Sigmoid colon (tissue), 7 donors: ENCODE measurements around the gene PSMC6. TPM values are rescaled to one million over a fixed set of nuclear protein-coding genes. Genes with fewer than 3 reads are reported as not detected.

Experiments
- DNase-seq: peaks from one replicate; pipeline ENCODE4 v3.0.0-alpha.2; 2019
- H3K27ac ChIP-seq, 4 donors: fragments of 200-600 bp; sonication (generic); one replicate each; pipeline ENCODE4 v1.5.1; 2016 to 2019; ENCODE audit warnings: mild to moderate bottlenecking in 1 of 4
- H3K27me3 ChIP-seq, 3 donors: fragments of 200-600 bp; sonication (generic); one replicate each; pipeline ENCODE4 v1.5.1; 2019; ENCODE audit warnings: mild to moderate bottlenecking in 1 of 3
- H3K36me3 ChIP-seq, 4 donors: fragments of 200-600 bp; sonication (generic); one replicate each; pipeline ENCODE4 v1.5.1; 2016 to 2019
- H3K4me1 ChIP-seq, 4 donors: fragments of 200-600 bp; sonication (generic); one replicate each; pipeline ENCODE4 v1.5.1; 2017 to 2019
- H3K4me3 ChIP-seq, 4 donors: fragments of 200-600 bp; sonication (generic); one replicate each; pipeline ENCODE4 v1.5.1; 2017 to 2019; ENCODE audit warnings: mild to moderate bottlenecking in 2 of 4, moderate library complexity in 1 of 4
- H3K9me3 ChIP-seq, 4 donors: fragments of 200-600 bp in 3 of 4; sonication (generic) in 3 of 4; one replicate each; pipeline versions ENCODE4 v1.5.1 to v1.6.1; 2013 to 2019
- EP300 ChIP-seq, 4 donors: sonication (generic); formaldehyde crosslinking; IDR thresholded peaks; one replicate each; pipeline ENCODE4 v1.6.1; 2017; ENCODE audit warnings: antibody characterized with exemption in 4 of 4
- POLR2A ChIP-seq, 2 donors: fragments of 450-650 bp; IDR thresholded peaks; one replicate each; pipeline ENCODE4 v1.6.1; 2016; ENCODE audit warnings: antibody characterized with exemption in 2 of 2, mild to moderate bottlenecking in 2 of 2, moderate library complexity in 2 of 2
- POLR2AphosphoS5 ChIP-seq, 4 donors: sonication (generic); formaldehyde crosslinking; IDR thresholded peaks; one replicate each; pipeline ENCODE4 v1.6.1; 2017; ENCODE audit warnings: antibody characterized with exemption in 4 of 4
- WGBS, 2 donors: extraction: QIAGEN DNeasy Blood & Tissue Kit; methylation state at CpG; one replicate each; pipeline ENCODE4 v1.1.7; 2013; 5-methylcytosine and 5-hydroxymethylcytosine counted together
- intact Hi-C: fragments of 100-400 bp; cut with DNase I; formaldehyde crosslinking; loops from one replicate; pipeline ENCODE4 v1.15.1; 2023
- polyA plus RNA-seq, 3 donors: library from polyadenylated mRNA; stranded (reverse); fragments of 200-250 nt; gene quantifications; one replicate each; pipeline ENCODE4 v1.2.3, GENCODE V29; 2013
- total RNA-seq, 4 donors: library from RNA; depleted of rRNA; stranded (reverse); fragments of >200 nt; gene quantifications; one replicate each; pipeline ENCODE4 v1.1.0, GENCODE V29; 2016
- TF ChIP-seq, protein P1 (sequence below), 4 experiments: fragments of 450-650 bp in 3 of 4; fragments of 200-600 bp in 1 of 4; IDR thresholded peaks; one replicate each; pipeline ENCODE4 v1.5.1; 2016 to 2019; ENCODE audit warnings: antibody characterized with exemption in 4 of 4, mild to moderate bottlenecking in 3 of 4, moderate library complexity in 2 of 4
- donor health status: healthy with polysubstance abuse.
- donor health status: Bipolar disorder and iron deficiency.
- donor health status: healthy.

PSMC6 gene
- total and polyA plus RNA-seq, 7 donors: 60.7 to 94.2 (median 81.0) TPM

DNA sequence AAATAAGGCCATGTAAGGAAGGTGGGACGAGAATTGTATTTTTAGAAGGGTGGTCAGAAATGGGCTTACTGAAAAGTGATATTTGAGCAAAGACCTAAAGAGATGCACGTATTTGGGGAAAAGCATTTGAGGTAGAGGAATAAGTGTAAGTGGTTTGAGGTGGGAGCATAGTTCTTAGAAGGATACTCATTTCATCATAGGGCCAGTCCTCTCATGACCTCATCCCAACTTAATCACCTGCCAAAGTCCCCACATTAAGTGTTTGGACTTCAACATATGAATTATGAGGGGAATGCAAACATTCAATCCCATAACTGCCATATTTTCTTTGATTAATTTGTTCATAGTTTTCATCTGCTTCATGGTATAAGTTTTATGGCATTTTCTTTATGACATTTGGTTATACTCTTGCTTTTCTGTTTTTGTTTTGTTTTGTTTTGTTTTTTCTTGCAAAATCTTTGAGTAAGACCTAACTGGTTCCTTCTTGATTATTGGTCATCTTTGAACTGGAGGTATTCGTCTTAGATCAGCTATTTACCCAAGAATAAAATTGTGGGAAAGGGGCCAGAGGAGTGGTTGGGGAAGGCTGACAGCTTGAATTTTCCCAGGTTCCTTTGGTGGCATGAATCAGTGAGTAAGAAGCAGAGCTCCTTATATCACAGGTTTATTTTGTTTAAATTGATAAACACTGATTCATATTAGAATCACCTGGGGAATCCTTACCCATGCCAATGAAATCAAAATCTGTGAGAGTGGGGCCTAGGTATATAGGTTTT lies 60.2 kb downstream of the PSMC6 start:
- Histone ChIP-seq H3K36me3 (peaks cover 9 to 34% (median 13%) of the 10 kb centered on the region in 4 donors), H3K27me3 (no peaks in the 10 kb centered on the region), H3K9me3 (no peaks in the 10 kb centered on the region), H3K4me3 (no peak overlapping the region), H3K27ac (no peak overlapping the region), H3K4me1 (no peaks in the 10 kb centered on the region)
- TF ChIP-seq POLR2AphosphoS5 (IDR thresholded peaks at IDR 0.05) (no peak), POLR2A (IDR thresholded peaks at IDR 0.05) (no peak), EP300 (IDR thresholded peaks at IDR 0.05) (no peak)
- TF ChIP-seq, protein P1, sequence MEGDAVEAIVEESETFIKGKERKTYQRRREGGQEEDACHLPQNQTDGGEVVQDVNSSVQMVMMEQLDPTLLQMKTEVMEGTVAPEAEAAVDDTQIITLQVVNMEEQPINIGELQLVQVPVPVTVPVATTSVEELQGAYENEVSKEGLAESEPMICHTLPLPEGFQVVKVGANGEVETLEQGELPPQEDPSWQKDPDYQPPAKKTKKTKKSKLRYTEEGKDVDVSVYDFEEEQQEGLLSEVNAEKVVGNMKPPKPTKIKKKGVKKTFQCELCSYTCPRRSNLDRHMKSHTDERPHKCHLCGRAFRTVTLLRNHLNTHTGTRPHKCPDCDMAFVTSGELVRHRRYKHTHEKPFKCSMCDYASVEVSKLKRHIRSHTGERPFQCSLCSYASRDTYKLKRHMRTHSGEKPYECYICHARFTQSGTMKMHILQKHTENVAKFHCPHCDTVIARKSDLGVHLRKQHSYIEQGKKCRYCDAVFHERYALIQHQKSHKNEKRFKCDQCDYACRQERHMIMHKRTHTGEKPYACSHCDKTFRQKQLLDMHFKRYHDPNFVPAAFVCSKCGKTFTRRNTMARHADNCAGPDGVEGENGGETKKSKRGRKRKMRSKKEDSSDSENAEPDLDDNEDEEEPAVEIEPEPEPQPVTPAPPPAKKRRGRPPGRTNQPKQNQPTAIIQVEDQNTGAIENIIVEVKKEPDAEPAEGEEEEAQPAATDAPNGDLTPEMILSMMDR (IDR thresholded peaks at IDR 0.05): no peak
- intact Hi-C loops: no loop called here
- no peak for DNase-seq
- WGBS, 2 donors: 89 to 93% methylated on average over 3 of the region's 3 CpGs

DNA sequence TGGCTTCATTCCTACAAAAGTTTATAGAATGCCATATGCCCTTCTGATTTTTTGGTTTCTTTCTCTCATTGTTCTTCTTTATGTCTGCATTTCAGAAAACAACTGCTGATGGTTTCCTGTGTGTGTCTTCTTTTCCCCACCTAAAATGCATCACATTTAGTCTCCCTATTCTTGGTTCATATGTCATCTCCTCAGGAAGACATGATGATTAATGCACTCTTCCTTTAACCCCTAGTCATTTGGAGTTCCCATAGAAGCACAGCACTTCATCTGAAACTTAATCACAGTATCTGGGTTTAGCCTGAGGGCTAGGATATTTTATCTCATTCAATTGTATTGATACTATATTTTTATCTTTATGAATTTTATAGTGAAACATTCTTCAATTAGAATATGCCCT lies 62.9 kb downstream of the PSMC6 start:
- H3K36me3 ChIP-seq: peaks cover 9 to 36% (median 13%) of the 10 kb centered on the region in 4 donors
- TF ChIP-seq, protein P1 (IDR thresholded peaks at IDR 0.05): no peak
- TF ChIP-seq POLR2AphosphoS5 (IDR thresholded peaks at IDR 0.05) (no peak), EP300 (IDR thresholded peaks at IDR 0.05) (no peak), POLR2A (IDR thresholded peaks at IDR 0.05) (no peak)
- H3K27me3 ChIP-seq: no peaks in the 10 kb centered on the region
- H3K27ac ChIP-seq: no peak overlapping the region
- DNase-seq: no peak
- intact Hi-C loops: no loop called here
- H3K4me3 ChIP-seq: no peak overlapping the region
- no peaks in the 10 kb centered on the region for H3K9me3 ChIP-seq
- no peaks in the 10 kb centered on the region for H3K4me1 ChIP-seq

DNA sequence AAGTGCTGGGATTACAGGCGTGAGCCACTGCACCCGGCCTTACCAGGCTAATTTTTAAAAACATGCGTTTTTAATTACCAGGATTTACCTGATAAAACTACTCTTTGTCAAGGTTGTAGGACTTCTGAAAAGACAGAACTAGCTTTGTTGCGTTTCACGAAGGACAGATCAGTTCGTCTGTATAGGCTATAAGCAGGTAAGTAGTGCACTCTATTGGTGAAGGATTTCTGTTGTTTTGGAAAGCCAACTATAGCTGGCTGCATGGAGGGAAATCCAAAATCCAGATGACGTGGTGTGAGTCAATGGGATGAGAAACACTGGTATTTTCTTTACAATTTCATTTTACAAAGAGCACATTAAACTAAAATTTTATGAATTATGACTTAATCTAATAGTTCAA lies 69.8 kb downstream of the PSMC6 start:
- H3K9me3 ChIP-seq: no peaks in the 10 kb centered on the region
- intact Hi-C loops: no loop called here
- H3K27me3 ChIP-seq: no peaks in the 10 kb centered on the region
- no peaks in the 10 kb centered on the region for H3K4me1 ChIP-seq
- 87 to 88% methylated on average over 7 of the region's 7 CpGs for WGBS, 2 donors
- no peak overlapping the region for H3K4me3 ChIP-seq
- no peak for DNase-seq
- H3K36me3 ChIP-seq: peaks cover 0 to 61% (median 0%) of the 10 kb centered on the region in 4 donors
- no peak overlapping the region for H3K27ac ChIP-seq
- no peak for TF ChIP-seq EP300 (IDR thresholded peaks at IDR 0.05)
- no peak for TF ChIP-seq POLR2A (IDR thresholded peaks at IDR 0.05)
- no peak for TF ChIP-seq POLR2AphosphoS5 (IDR thresholded peaks at IDR 0.05)

Other genes starting within 250 kb of the PSMC6 start
- 10 to 100 TPM; 10.5 to 14.3 (median 13.2) TPM for gene TXNDC16, start 154.7 kb upstream of the PSMC6 start, total RNA-seq
- gene TXNDC16, start 154.7 kb upstream of the PSMC6 start, polyA plus RNA-seq: 1 to 10 TPM; 1.2 to 2.5 (median 1.2) TPM
- gene GPR137C, start 154.4 kb upstream of the PSMC6 start, total RNA-seq: under 1 TPM; 0.49 to 0.71 (median 0.62) TPM
- gene GPR137C, start 154.4 kb upstream of the PSMC6 start, polyA plus RNA-seq: under 1 TPM in 1 of 3 donors, not detected in 2; 0.31 TPM
- 10 to 100 TPM; 24.3 to 27.4 (median 27.2) TPM for gene ERO1A, start 11.6 kb upstream of the PSMC6 start, total RNA-seq
- 10 to 100 TPM in 1 of 3 donors, 1 to 10 TPM in 2; 3.0 to 30.9 (median 7.6) TPM for gene ERO1A, start 11.6 kb upstream of the PSMC6 start, polyA plus RNA-seq
- 10 to 100 TPM; 18.6 to 24.7 (median 23.0) TPM for gene STYX, start 23.0 kb downstream of the PSMC6 start, total RNA-seq
- 1 to 10 TPM; 6.3 to 8.1 (median 7.2) TPM for gene STYX, start 23.0 kb downstream of the PSMC6 start, polyA plus RNA-seq
- gene GNPNAT1, start 84.4 kb downstream of the PSMC6 start, total RNA-seq: 10 to 100 TPM; 13.3 to 18.8 (median 15.3) TPM
- 10 to 100 TPM; 24.0 to 34.9 (median 27.8) TPM for gene GNPNAT1, start 84.4 kb downstream of the PSMC6 start, polyA plus RNA-seq
- gene FERMT2, start 243.8 kb downstream of the PSMC6 start, total RNA-seq: 100 to 1,000 TPM; 278 to 317 (median 297) TPM
- gene FERMT2, start 243.8 kb downstream of the PSMC6 start, polyA plus RNA-seq: 10 to 100 TPM in 2 of 3 donors, 1 to 10 TPM in 1; 3.0 to 21.9 (median 13.8) TPM